ENCODE measurements around the gene GIGYF2.

The GIGYF2 gene, protein sequence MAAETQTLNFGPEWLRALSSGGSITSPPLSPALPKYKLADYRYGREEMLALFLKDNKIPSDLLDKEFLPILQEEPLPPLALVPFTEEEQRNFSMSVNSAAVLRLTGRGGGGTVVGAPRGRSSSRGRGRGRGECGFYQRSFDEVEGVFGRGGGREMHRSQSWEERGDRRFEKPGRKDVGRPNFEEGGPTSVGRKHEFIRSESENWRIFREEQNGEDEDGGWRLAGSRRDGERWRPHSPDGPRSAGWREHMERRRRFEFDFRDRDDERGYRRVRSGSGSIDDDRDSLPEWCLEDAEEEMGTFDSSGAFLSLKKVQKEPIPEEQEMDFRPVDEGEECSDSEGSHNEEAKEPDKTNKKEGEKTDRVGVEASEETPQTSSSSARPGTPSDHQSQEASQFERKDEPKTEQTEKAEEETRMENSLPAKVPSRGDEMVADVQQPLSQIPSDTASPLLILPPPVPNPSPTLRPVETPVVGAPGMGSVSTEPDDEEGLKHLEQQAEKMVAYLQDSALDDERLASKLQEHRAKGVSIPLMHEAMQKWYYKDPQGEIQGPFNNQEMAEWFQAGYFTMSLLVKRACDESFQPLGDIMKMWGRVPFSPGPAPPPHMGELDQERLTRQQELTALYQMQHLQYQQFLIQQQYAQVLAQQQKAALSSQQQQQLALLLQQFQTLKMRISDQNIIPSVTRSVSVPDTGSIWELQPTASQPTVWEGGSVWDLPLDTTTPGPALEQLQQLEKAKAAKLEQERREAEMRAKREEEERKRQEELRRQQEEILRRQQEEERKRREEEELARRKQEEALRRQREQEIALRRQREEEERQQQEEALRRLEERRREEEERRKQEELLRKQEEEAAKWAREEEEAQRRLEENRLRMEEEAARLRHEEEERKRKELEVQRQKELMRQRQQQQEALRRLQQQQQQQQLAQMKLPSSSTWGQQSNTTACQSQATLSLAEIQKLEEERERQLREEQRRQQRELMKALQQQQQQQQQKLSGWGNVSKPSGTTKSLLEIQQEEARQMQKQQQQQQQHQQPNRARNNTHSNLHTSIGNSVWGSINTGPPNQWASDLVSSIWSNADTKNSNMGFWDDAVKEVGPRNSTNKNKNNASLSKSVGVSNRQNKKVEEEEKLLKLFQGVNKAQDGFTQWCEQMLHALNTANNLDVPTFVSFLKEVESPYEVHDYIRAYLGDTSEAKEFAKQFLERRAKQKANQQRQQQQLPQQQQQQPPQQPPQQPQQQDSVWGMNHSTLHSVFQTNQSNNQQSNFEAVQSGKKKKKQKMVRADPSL (N-terminal part only)

DNA sequence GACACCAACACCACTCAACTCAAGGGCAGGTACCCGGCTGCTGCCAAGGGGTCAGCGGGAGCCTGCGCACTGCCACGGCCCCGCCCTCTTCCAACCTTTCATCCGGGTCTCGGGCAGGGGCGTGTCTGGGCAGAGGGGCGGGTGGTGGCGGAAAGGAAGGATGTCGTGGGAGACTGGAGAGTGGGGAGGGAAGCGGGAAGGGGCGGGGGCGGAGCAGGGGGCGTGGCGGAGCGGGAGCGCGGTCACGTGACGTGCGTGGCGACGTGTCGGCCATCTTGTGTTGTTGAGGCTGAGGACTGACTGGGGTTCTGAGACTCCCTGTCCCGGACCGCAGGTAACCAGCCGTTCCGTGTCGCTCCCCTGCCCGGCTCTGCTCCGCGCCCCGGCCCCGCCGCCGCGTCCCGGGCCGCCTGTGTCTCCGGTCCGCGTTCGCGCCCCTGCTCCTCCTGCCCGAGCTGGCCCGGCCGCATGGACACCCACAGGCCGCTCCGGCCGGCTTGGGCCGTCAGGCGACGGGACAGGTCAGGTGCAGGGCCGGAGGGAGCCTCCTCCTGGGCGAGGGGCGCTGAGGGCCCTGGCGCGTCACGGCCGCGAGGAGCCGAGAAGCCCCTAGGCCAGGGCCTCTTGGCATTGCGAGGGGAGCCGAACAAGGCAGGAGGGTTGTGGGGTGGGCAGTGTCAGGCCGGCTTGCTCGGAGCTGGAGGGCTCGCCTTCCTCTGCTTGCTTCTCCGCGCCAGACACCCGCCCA lies at the start of gene GIGYF2:
TSS of gene GIGYF2 (plus strand) at position 273 of the 748 bp plus-strand sequence. CDS start 37,867 bp downstream, outside the sequence.
- peak; percentile 60 for DNase-seq (ENCODE audit: low read depth, low spot score)
- CTCF ChIA-PET = interaction anchor here (0.6 to 1.2 kb wide), 2 partner anchors 93 to 340 kb away, joined by 3 read pairs; no protein-coding TSS in a partner anchor
- H3K4me3 ChIP-seq (ENCODE audit: low read depth, low read length) = peak within 1 kb of the TSS; percentile 98
- POLR2A ChIA-PET = no interaction called here
- TF ChIP-seq, protein P1, sequence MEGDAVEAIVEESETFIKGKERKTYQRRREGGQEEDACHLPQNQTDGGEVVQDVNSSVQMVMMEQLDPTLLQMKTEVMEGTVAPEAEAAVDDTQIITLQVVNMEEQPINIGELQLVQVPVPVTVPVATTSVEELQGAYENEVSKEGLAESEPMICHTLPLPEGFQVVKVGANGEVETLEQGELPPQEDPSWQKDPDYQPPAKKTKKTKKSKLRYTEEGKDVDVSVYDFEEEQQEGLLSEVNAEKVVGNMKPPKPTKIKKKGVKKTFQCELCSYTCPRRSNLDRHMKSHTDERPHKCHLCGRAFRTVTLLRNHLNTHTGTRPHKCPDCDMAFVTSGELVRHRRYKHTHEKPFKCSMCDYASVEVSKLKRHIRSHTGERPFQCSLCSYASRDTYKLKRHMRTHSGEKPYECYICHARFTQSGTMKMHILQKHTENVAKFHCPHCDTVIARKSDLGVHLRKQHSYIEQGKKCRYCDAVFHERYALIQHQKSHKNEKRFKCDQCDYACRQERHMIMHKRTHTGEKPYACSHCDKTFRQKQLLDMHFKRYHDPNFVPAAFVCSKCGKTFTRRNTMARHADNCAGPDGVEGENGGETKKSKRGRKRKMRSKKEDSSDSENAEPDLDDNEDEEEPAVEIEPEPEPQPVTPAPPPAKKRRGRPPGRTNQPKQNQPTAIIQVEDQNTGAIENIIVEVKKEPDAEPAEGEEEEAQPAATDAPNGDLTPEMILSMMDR (IDR thresholded peaks at IDR 0.05; ENCODE audit: insufficient read depth, low read length, missing control alignments) = peak; percentile 2

DNA sequence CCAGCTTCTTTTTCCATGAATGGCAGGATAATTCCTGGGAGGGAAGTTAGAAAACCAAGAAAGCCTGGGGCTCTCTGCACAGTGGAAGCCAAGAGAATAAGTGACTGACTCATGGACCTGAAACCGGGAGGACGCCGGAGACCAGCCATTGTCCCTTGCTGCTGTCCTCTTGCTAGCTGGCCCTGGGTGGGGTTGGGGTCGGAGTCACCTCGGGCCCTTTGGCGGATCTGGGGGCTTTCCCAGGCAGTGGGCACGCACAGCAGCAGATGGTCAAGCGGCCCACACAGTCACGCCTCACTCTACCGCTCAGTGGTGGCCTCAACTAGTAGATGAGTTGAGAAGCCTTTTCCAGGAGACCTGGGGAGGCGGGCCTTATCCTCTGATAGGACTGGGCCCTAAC lies 48.1 kb upstream of the GIGYF2 start:
- no peak for DNase-seq (ENCODE audit: low read depth, low spot score)
- ChIA-PET POLR2A (no interaction called here), CTCF (no interaction called here)
- TF ChIP-seq, protein P1 (IDR thresholded peaks at IDR 0.05; ENCODE audit: insufficient read depth, low read length, missing control alignments) = no peak
- no peak overlapping the region for H3K4me3 ChIP-seq (ENCODE audit: low read depth, low read length)

DNA sequence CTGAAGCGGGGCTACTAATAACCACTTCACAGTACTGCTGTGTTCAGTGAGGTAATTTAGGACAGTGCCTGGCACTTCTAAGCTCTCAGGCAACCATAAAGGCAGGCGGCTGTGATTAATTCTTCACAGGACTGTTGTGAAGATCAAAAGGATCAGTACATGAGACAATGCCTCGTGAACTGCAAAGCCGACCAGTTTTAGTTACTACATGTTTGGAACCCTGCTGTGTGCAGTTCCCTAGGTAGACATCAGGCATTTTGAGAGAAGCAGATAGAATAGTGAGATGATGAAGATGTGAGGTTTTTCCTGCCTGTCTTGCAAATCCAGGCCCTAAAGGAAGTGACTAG lies 44.7 kb upstream of the GIGYF2 start:
- no peak for DNase-seq (ENCODE audit: low read depth, low spot score)
- ChIA-PET POLR2A (no interaction called here), CTCF (interaction anchor here (0.7 to 1.8 kb wide), 4 partner anchors 19 to 66 kb away, joined by 3 to 9 read pairs (median 4); partner anchors contain the start of gene EFHD1)

DNA sequence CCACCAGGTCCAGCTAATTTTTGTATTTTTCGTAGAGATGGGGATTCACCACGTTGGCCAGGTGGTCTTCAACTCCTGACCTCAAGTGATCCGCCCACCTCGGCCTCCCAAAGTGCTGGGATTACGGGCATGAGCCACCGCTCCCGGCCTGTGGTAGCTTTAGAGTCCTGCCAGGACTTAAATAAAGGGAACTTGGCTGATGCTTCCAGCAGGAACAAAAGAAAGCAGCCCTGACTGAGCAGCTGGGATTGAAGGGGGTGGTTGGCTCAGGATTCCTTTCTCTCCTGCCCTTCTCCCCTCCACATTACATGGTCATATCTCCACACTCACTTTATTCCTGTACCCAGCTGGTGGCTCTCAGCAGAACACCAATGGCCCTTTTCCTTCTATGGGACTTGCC lies 43.7 kb upstream of the GIGYF2 start:
- POLR2A ChIA-PET = interaction anchor here (0.6 kb wide), 1 partner anchor 15 kb away, joined by 4 read pairs; no protein-coding TSS in a partner anchor
- no peak overlapping the region for H3K4me3 ChIP-seq (ENCODE audit: low read depth, low read length)
- CTCF ChIA-PET = interaction anchor here (0.7 to 1.8 kb wide), 3 partner anchors 14 to 65 kb away, joined by 3 to 9 read pairs (median 4); partner anchors contain the start of gene EFHD1
- no peak for DNase-seq (ENCODE audit: low read depth, low spot score)
- TF ChIP-seq, protein P1 (IDR thresholded peaks at IDR 0.05; ENCODE audit: insufficient read depth, low read length, missing control alignments) = no peak

More for the DNA sequence above, 44.7 kb upstream of the GIGYF2 start:
- TF ChIP-seq, protein P1 (IDR thresholded peaks at IDR 0.05; ENCODE audit: insufficient read depth, low read length, missing control alignments) = no peak
- no peak overlapping the region for H3K4me3 ChIP-seq (ENCODE audit: low read depth, low read length)

DNA sequence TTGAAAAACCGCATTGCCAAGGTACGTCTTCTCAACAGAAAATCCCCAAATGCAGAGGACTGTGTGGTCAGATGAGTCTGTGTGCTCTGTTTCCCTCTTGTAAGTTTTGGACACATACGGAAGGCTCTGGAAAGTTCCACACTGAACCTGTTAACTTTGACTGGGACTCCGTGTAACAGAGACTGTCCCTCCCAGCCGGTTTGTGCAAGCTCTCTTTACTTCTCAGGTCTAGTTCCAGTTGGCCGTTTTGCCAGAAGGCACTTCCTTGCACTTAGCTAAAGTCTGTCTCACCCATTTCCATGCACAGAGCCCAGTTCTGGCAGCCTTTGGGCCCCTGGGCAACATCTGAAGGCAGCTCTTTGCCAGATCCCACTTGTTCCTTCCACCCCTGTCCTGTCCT lies 41.7 kb upstream of the GIGYF2 start:
- no peak for DNase-seq (ENCODE audit: low read depth, low spot score)
- no peak overlapping the region for H3K4me3 ChIP-seq (ENCODE audit: low read depth, low read length)
- ChIA-PET CTCF (no interaction called here), POLR2A (no interaction called here)
- TF ChIP-seq, protein P1 (IDR thresholded peaks at IDR 0.05; ENCODE audit: insufficient read depth, low read length, missing control alignments) = no peak
